PC-9 (cell line): ENCODE measurements around the gene CDH12. TPM values are rescaled to one million over a fixed set of nuclear protein-coding genes. Genes with fewer than 3 reads are reported as not detected.

Experiments
- Bru-seq: library from RNA; stranded (reverse); fragments of 400-500 nt; gene quantifications from one replicate; lab custom pipeline; 2021; lab: Mats Ljungman, UMichigan
- BruChase-seq, 2 experiments: library from RNA; stranded (reverse); fragments of 400-500 nt; gene quantifications; one replicate each; lab custom pipeline; 2021; lab: Mats Ljungman, UMichigan
- BruUV-seq: library from RNA; stranded (reverse); fragments of 400-500 nt; replicated peaks from 2 replicates; lab custom pipeline; 2021; lab: Mats Ljungman, UMichigan
- CTCF ChIA-PET: fragments of 300-600 bp; sonication (Branson Sonifier 250); formaldehyde crosslinking; loops from one replicate; lab custom pipeline; 2022; ENCODE audit warnings: antibody characterized with exemption; lab: Charles Lee
- POLR2A ChIA-PET: fragments of 300-600 bp; sonication (Branson Sonifier 250); formaldehyde crosslinking; loops from one replicate; lab custom pipeline; 2022; ENCODE audit warnings: antibody characterized with exemption; ENCODE audit not compliant: unreplicated experiment; lab: Charles Lee
- DNase-seq, 2 experiments: peaks; one replicate each; pipeline versions ENCODE4 v3.0.0 to v3.0.0-alpha.2; 2015 to 2022; ENCODE audit warnings: mixed read lengths in 1 of 2
- H2AFZ ChIP-seq: fragments of 200-600 bp; sonication (generic); 2 replicates; pipeline ENCODE4 v1.8.1; 2017; ENCODE audit warnings: antibody characterized with exemption
- H3F3A ChIP-seq: fragments of 200-600 bp; sonication (generic); 2 replicates; pipeline ENCODE4 v1.8.1; 2017; ENCODE audit warnings: antibody characterized with exemption, mild to moderate bottlenecking, low read depth; ENCODE audit not compliant: insufficient read depth
- H3K27ac ChIP-seq: fragments of 200-600 bp; sonication (generic); 2 replicates; pipeline ENCODE4 v1.6.1; 2016; ENCODE audit warnings: mixed run types
- H3K27me3 ChIP-seq: fragments of 200-600 bp; sonication (generic); 2 replicates; pipeline ENCODE4 v1.6.1; 2016; ENCODE audit warnings: low read depth, mixed run types; ENCODE audit not compliant: insufficient read depth
- H3K36me3 ChIP-seq: fragments of 200-600 bp; sonication (generic); 2 replicates; pipeline ENCODE4 v1.6.1; 2016; ENCODE audit warnings: low read depth, mixed run types
- H3K4me1 ChIP-seq: fragments of 200-600 bp; sonication (generic); replicated peaks from 2 replicates; pipeline ENCODE4 v1.6.1; 2016; ENCODE audit warnings: mixed run types; ENCODE audit not compliant: insufficient read depth
- H3K4me2 ChIP-seq: fragments of 200-600 bp; sonication (generic); 2 replicates; pipeline ENCODE4 v1.6.1; 2017; ENCODE audit warnings: mixed run types
- H3K4me3 ChIP-seq: fragments of 200-600 bp; sonication (generic); 2 replicates; pipeline ENCODE4 v1.6.1; 2016; ENCODE audit warnings: mixed run types
- H3K79me2 ChIP-seq: fragments of 200-600 bp; sonication (generic); 2 replicates; pipeline ENCODE4 v1.6.1; 2017; ENCODE audit warnings: low read depth, mixed run types
- H3K9me2 ChIP-seq: fragments of 200-600 bp; sonication (generic); 2 replicates; pipeline ENCODE4 v1.8.1; 2017; ENCODE audit warnings: mild to moderate bottlenecking; ENCODE audit not compliant: insufficient read depth
- H3K9me3 ChIP-seq: fragments of 200-600 bp; sonication (generic); 2 replicates; pipeline ENCODE4 v1.8.1; 2016; ENCODE audit warnings: low read depth; ENCODE audit not compliant: insufficient read depth
- H4K20me1 ChIP-seq: fragments of 200-600 bp; sonication (generic); 2 replicates; pipeline ENCODE4 v1.8.1; 2017; ENCODE audit not compliant: insufficient read depth
- CTCF ChIP-seq: fragments of 200-600 bp; sonication (generic); conservative IDR thresholded peaks from 2 replicates; pipeline ENCODE4 v1.6.1; 2017; ENCODE audit warnings: mixed run types, antibody characterized with exemption, mild to moderate bottlenecking, moderate library complexity
- EZH2 ChIP-seq: fragments of 200-600 bp; sonication (generic); IDR thresholded peaks from 2 replicates; pipeline ENCODE4 v1.8.0; 2017; ENCODE audit warnings: antibody characterized with exemption, low read depth
- intact Hi-C: fragments of 100-400 bp; cut with micrococcal nuclease; formaldehyde crosslinking; loops from one replicate; pipeline ENCODE4 v1.10.0; 2022; ENCODE audit not compliant: unreplicated experiment
- long read RNA-seq: library from polyadenylated mRNA; stranded (forward); transcript quantifications from one replicate; pipeline ENCODE4 v2.0.0, GENCODE V29; 2022
- total RNA-seq: library from RNA; stranded (reverse); gene quantifications from 2 replicates; pipeline ENCODE4 v1.2.3, GENCODE V29; 2021

CDH12 gene
- not detected in 2 replicates for total RNA-seq
- Bru-seq, nascent RNA: percentile 6 among the genes with signal in this experiment
- percentile 3 among the genes with signal in this experiment for BruChase-seq, experiment 1, labeled RNA remaining after a 2-hour chase
- BruChase-seq, experiment 2, labeled RNA remaining after a 6-hour chase: percentile 3 among the genes with signal in this experiment
- long read RNA-seq: 0 reads

GRCh38 chr5:22852807-22853660 is at the start of gene CDH12:
Gene CDH12 (minus strand): TSS chr5:22853344.
- DNase-seq: peak in 1 of 2 experiments; percentile 8
- no TSS peak for BruUV-seq
- Histone ChIP-seq H3K36me3 (no peaks in the 10 kb centered on the region), H3K79me2 (no peaks in the 10 kb centered on the region), H3K4me2 (peak within 1 kb of the TSS; percentile 13; the same call in 1 of the 2 replicates), H3K27ac (no peak within 1 kb of the TSS), H3K4me3 (no peak within 1 kb of the TSS; the same call in 1 of the 2 replicates), H3K4me1 (no peaks in the 10 kb centered on the region), H3F3A (no peaks in the 10 kb centered on the region), H2AFZ (peak within 1 kb of the TSS; percentile 62; the same call in 1 of the 2 replicates), H3K9me3 (no peaks in the 10 kb centered on the region), H3K9me2 (no peaks in the 10 kb centered on the region), H3K27me3 (no peaks in the 10 kb centered on the region; the same call in 1 of the 2 replicates), H4K20me1 (no peaks in the 10 kb centered on the region)
- CTCF ChIA-PET: no interaction called here
- intact Hi-C loops: no loop called here
- no peak for TF ChIP-seq EZH2
- TF ChIP-seq CTCF: no peak
- POLR2A ChIA-PET: interaction anchor here (0.6 kb wide), 1 partner anchor 160 kb away, joined by 4 read pairs; no protein-coding TSS in a partner anchor

DNA sequence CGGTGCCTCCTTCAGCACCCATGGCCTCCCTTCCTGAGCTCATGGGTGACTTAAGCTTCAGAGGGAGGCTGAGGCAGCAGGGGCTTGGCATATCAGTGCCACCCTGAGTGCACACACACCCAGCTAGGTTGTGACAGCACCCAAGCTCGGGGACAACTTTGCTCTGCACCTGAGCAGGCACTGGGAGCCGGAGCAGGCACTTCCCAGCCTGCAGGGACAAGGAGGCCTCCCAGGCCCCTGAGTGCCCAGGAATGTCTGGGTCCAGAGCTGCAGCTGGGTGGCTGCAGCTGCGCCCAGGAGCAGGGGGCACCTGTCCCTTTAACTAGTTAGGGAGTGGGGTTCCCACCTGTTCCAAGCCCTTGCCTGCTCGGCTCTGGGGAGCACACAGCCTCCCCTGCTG is 48.7 kb upstream of the CDH12 start:
- Histone ChIP-seq H3K27ac (no peak overlapping the region), H3K27me3 (no peaks in the 10 kb centered on the region), H3K9me3 (no peaks in the 10 kb centered on the region), H3K4me2 (no peak overlapping the region), H2AFZ (no peak overlapping the region), H3K4me1 (no peaks in the 10 kb centered on the region), H3K79me2 (no peaks in the 10 kb centered on the region), H4K20me1 (no peaks in the 10 kb centered on the region), H3K36me3 (no peaks in the 10 kb centered on the region), H3K9me2 (no peaks in the 10 kb centered on the region; the same call in 1 of the 2 replicates), H3K4me3 (no peak overlapping the region), H3F3A (no peaks in the 10 kb centered on the region)
- no peak for DNase-seq
- intact Hi-C loops: no loop called here
- POLR2A ChIA-PET: no interaction called here
- CTCF ChIA-PET: no interaction called here
- BruUV-seq: no TSS peak
- TF ChIP-seq CTCF (no peak), EZH2 (no peak)

GRCh38 chr5:22900801-22901310 is 47.7 kb upstream of the CDH12 start:
- TF ChIP-seq EZH2 (no peak), CTCF (no peak)
- H3K79me2 ChIP-seq: no peaks in the 10 kb centered on the region
- no peaks in the 10 kb centered on the region for H3K9me3 ChIP-seq
- intact Hi-C loops: no loop called here
- no peaks in the 10 kb centered on the region; the same call in 1 of the 2 replicates for H3K9me2 ChIP-seq
- DNase-seq: no peak
- POLR2A ChIA-PET: no interaction called here
- H3K27ac ChIP-seq: no peak overlapping the region
- no peak overlapping the region for H3K4me3 ChIP-seq
- H3K4me1 ChIP-seq: no peaks in the 10 kb centered on the region
- no peaks in the 10 kb centered on the region for H4K20me1 ChIP-seq
- CTCF ChIA-PET: no interaction called here
- no TSS peak for BruUV-seq
- H3F3A ChIP-seq: no peaks in the 10 kb centered on the region
- H3K36me3 ChIP-seq: no peaks in the 10 kb centered on the region
- no peak overlapping the region for H3K4me2 ChIP-seq
- H3K27me3 ChIP-seq: no peaks in the 10 kb centered on the region
- no peak overlapping the region for H2AFZ ChIP-seq
